ENCODE results near the gene MISP.

Gene MISP

DNA sequence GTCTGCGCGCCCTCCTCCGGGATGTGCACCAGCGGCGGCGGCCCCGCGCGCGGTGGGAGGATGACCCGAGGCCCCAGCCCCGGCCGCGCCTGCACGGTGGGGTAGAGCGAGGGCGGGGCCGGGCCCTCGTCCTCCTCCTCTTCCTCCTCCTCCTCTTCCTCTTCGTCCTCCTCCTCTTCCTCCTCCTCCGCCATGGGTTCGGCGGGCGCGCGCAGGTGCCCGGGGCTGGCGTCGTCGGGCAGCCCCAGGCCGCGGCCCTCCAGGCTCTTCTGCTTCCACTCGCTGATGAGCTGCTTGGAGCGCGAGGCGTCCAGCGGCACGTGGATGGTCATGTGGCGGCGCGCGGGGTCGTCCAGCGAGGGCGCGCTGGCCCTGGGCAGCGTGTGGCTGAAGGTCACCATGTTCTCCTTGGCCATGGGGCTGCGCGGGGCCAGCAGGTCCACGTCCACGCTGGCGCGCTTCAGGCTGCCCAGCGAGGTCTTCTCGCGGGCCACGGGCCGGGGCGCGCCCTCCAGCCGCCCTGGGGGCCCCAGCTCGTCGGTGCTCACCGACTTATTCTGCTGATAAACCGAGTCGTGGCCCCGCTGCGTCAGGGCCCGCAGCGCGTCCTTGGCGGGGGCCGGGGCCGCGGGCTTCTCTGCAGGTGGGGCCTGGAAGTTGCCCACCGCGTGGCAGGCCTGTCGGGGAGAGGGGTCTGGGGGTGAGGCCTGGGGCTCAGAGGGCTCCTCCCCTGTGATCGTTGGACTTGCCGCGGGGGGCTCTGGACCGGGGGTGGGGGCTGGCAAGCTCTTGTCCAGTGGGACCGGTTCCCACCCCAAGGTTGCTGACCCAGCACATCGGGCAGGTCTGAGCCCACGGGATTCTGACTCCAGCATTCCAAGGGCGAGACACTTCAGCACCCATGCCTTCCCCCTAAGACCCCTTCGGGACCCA is 62.6 kb downstream of the MISP start:
- H3K27me3 ChIP-seq (ENCODE audit: insufficient read depth, insufficient read length) = no peaks in the 10 kb centered on the region
- TF ChIP-seq ZNF274 (IDR thresholded peaks at IDR 0.05; ENCODE audit: low read depth, low read length) (no peak), SUZ12 (IDR thresholded peaks at IDR 0.05; ENCODE audit: extremely low read depth, insufficient read depth, insufficient read length) (no peak), YY1 (IDR thresholded peaks at IDR 0.05; ENCODE audit: insufficient read depth, insufficient read length) (no peak)
- no peak overlapping the region for H3K4me3 ChIP-seq (ENCODE audit: insufficient read length, low read depth)
- H3K36me3 ChIP-seq (ENCODE audit: insufficient read depth, insufficient read length, low read length) = peaks cover 82% of the 10 kb centered on the region
- no peak for DNase-seq (ENCODE audit: low read depth, low spot score)
- H3K9ac ChIP-seq (ENCODE audit: insufficient read length, low read depth) = no peak overlapping the region
- H3K4me1 ChIP-seq (ENCODE audit: insufficient read depth, insufficient read length) = peaks cover 8% of the 10 kb centered on the region
- H3K9me3 ChIP-seq (ENCODE audit: insufficient read depth, low read length) = no peaks in the 10 kb centered on the region
